Neural cell (in vitro differentiated cells): ENCODE data around the gene CDC16. TPM values are rescaled to one million over a fixed set of nuclear protein-coding genes. Genes with fewer than 3 reads are reported as not detected.

Source experiments
- polyA plus RNA-seq: library from polyadenylated mRNA; depleted of rRNA; stranded (reverse); fragments of >200 nt; gene quantifications from 2 replicates; pipeline ENCODE4 v1.2.3, GENCODE V29; 2014
- small RNA-seq, 3 experiments: library from RNA; depleted of rRNA; stranded (forward); fragments of <200 nt; gene quantifications; one replicate each; pipeline ENCODE3, GENCODE V24; 2012

Gene CDC16
- polyA plus RNA-seq, 1 donor from 2014 or later = 78.4 TPM

Small RNA genes lying within 50 kb of the gene (small RNA-seq; reads per million reads assigned to genes)
- gene MIR4502 = 0 reads per million in 3 experiments
- 0 to 1.9 (median 0.20) reads per million in 3 experiments for gene MIR548AR

Other genes with a start within 250 kb of the CDC16 start
- 8.5 and 10.8 TPM in 2 replicates for gene RASA3, start 102.3 kb upstream of the CDC16 start, polyA plus RNA-seq
- gene CFAP97D2, start 55.6 kb upstream of the CDC16 start, polyA plus RNA-seq = not detected in 2 replicates
- gene UPF3A, start 46.7 kb downstream of the CDC16 start, polyA plus RNA-seq = 245 and 277 TPM in 2 replicates
- gene CHAMP1, start 79.6 kb downstream of the CDC16 start, polyA plus RNA-seq = 9.1 and 13.0 TPM in 2 replicates